ENCODE measurements around the gene FCHSD1. TPM values are rescaled to one million over a fixed set of nuclear protein-coding genes. Genes with fewer than 3 reads are reported as not detected.

FCHSD1 gene
- total RNA-seq, 6 donors from 2014 or later = 10.2 to 106 (median 32.7) TPM

- no peaks in the 10 kb centered on the region for H3K9me3 ChIP-seq
- no peak for ATAC-seq (ENCODE audit: low FRiP score in 2 of 2)
- 71 to 75% methylated on average over 5 of the region's 5 CpGs for WGBS, 2 donors
- no peak overlapping the region for H3K27ac ChIP-seq
- no peak for TF ChIP-seq EP300 (IDR thresholded peaks at IDR 0.05)
- TF ChIP-seq POLR2AphosphoS5 (IDR thresholded peaks at IDR 0.05) = no peak
- TF ChIP-seq, protein P1, sequence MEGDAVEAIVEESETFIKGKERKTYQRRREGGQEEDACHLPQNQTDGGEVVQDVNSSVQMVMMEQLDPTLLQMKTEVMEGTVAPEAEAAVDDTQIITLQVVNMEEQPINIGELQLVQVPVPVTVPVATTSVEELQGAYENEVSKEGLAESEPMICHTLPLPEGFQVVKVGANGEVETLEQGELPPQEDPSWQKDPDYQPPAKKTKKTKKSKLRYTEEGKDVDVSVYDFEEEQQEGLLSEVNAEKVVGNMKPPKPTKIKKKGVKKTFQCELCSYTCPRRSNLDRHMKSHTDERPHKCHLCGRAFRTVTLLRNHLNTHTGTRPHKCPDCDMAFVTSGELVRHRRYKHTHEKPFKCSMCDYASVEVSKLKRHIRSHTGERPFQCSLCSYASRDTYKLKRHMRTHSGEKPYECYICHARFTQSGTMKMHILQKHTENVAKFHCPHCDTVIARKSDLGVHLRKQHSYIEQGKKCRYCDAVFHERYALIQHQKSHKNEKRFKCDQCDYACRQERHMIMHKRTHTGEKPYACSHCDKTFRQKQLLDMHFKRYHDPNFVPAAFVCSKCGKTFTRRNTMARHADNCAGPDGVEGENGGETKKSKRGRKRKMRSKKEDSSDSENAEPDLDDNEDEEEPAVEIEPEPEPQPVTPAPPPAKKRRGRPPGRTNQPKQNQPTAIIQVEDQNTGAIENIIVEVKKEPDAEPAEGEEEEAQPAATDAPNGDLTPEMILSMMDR (IDR thresholded peaks at IDR 0.05) = no peak
- TF ChIP-seq POLR2A (IDR thresholded peaks at IDR 0.05) = no peak
- H3K4me1 ChIP-seq = peaks cover 28 to 45% (median 33%) of the 10 kb centered on the region in 4 donors
- no peaks in the 10 kb centered on the region for H3K27me3 ChIP-seq
- H3K36me3 ChIP-seq = peaks cover 4 to 18% (median 14%) of the 10 kb centered on the region in 4 donors
- no peak overlapping the region for H3K4me3 ChIP-seq
- DNase-seq = no peak
Observed at GRCh38 chr5:141633871-141634561, 17.2 kb downstream of the FCHSD1 start.

DNA sequence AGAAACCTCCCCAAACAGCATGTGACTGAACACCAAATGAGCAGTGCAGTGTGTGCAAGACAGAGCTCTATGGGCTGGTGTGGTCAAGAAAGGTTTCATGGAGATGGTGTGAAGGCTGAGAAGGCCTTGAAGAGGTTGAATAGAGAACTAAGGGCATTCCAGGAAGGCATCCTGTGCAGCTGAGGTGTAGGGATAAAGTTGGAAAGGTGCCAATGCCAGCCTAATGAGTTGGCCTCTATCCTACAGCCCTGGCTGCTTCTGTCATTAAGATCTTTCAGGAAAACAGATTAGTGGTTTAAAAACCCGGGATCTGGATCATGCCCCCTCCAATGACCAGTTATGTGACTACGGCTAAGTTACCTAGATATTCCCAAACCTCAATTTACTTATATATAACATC, 18.6 kb downstream of the FCHSD1 start:
- Histone ChIP-seq H3K4me1 (peaks cover 21 to 36% (median 27%) of the 10 kb centered on the region in 4 donors), H3K27me3 (no peaks in the 10 kb centered on the region), H3K9me3 (no peaks in the 10 kb centered on the region), H3K4me3 (no peak overlapping the region), H3K27ac (no peak overlapping the region), H3K36me3 (peaks cover 10 to 32% (median 27%) of the 10 kb centered on the region in 4 donors)
- no peak for TF ChIP-seq POLR2A (IDR thresholded peaks at IDR 0.05)
- no peak for TF ChIP-seq POLR2AphosphoS5 (IDR thresholded peaks at IDR 0.05)
- TF ChIP-seq, protein P1 (IDR thresholded peaks at IDR 0.05) = no peak
- no peak for TF ChIP-seq EP300 (IDR thresholded peaks at IDR 0.05)
- no peak for DNase-seq
- ATAC-seq (ENCODE audit: low FRiP score in 2 of 2) = no peak
- WGBS, 2 donors = 92 to 96% methylated on average over 2 of the region's 2 CpGs

DNA sequence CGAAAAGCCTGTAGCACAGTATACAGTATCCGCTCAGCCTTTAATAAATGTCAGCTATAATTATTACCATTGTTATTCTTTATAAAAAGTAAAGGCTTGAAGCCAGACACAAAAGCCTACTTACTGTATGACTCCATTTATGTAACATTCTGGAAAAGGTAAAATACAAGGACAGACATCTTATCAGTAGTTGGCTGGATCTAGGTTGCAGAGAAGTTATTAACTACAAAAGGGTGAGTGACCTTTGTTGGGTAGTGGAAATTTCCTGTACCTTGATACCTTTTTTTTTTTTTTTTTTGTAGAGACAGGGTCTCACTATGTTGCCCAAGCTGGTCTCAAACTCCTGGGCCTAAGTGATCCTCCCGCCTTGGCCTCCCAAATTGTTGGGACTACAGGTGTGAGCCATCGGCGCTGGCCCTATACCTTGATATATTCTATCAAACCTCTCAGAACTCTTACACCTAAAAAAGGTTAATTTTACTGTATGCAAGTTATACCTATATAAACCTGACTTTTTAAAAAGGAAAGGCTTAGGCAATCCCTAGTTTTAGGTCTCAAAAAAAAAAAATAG, 20.6 kb downstream of the FCHSD1 start:
- peaks cover 15 to 50% (median 42%) of the 10 kb centered on the region in 4 donors for H3K36me3 ChIP-seq
- H3K9me3 ChIP-seq = no peaks in the 10 kb centered on the region
- 90 to 97% methylated on average over 5 of the region's 5 CpGs for WGBS, 2 donors
- no peak for ATAC-seq (ENCODE audit: low FRiP score in 2 of 2)
- no peak overlapping the region for H3K4me3 ChIP-seq
- H3K27me3 ChIP-seq = no peaks in the 10 kb centered on the region
- TF ChIP-seq POLR2A (IDR thresholded peaks at IDR 0.05) (no peak), POLR2AphosphoS5 (IDR thresholded peaks at IDR 0.05) (no peak)
- no peak overlapping the region for H3K27ac ChIP-seq
- DNase-seq = no peak
- peaks cover 13 to 23% (median 17%) of the 10 kb centered on the region in 4 donors for H3K4me1 ChIP-seq

DNA sequence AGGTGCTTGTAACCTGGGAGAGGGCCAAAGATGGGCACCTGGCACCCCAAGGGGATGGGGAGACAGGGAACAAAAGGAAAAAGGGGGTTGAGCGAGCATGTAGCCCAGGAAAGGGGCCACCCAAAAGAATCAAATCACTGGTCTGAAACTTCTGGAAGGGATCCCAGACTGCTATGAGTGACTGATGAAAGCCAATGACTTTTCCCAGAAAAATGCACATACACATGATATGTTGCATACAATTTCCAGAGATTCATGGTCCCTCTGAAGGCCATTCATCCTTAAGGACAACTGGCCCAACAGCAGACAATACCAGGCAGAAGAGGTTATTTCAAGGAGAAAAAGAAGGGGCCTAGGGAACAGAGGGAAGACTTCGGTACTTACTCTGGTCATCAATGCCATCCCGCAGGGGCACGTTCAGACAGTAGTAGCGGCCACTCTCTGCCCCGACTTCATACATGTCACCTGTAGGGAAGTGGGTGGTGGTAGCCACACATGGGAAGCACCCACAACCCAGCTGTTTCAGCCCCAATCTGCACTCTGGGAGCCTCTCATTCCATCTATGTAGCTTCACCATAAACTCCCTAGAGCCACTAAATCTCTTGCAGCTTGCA, 22.9 kb downstream of the FCHSD1 start:
- H3K36me3 ChIP-seq = peaks cover 15 to 71% (median 56%) of the 10 kb centered on the region in 4 donors
- peaks cover 0 to 7% (median 0%) of the 10 kb centered on the region in 4 donors for H3K4me1 ChIP-seq
- TF ChIP-seq EP300 (IDR thresholded peaks at IDR 0.05) (no peak), POLR2A (IDR thresholded peaks at IDR 0.05) (no peak), POLR2AphosphoS5 (IDR thresholded peaks at IDR 0.05) (no peak)
- TF ChIP-seq, protein P1 (IDR thresholded peaks at IDR 0.05) = no peak
- no peaks in the 10 kb centered on the region for H3K9me3 ChIP-seq
- 95 to 98% methylated on average over 6 of the region's 6 CpGs for WGBS, 2 donors
- H3K27ac ChIP-seq = no peak overlapping the region
- H3K4me3 ChIP-seq = no peak overlapping the region
- DNase-seq (no peak), ATAC-seq (ENCODE audit: low FRiP score in 2 of 2) (no peak)
- no peaks in the 10 kb centered on the region for H3K27me3 ChIP-seq

GRCh38 chr5:141623611-141624010, 27.6 kb downstream of the FCHSD1 start:
- ATAC-seq (ENCODE audit: low FRiP score in 2 of 2) (no peak), DNase-seq (no peak)
- Histone ChIP-seq H3K4me1 (peaks cover 0 to 6% (median 5%) of the 10 kb centered on the region in 4 donors), H3K27me3 (no peaks in the 10 kb centered on the region), H3K4me3 (no peak overlapping the region), H3K36me3 (peaks cover 22 to 84% (median 51%) of the 10 kb centered on the region in 4 donors), H3K27ac (no peak overlapping the region), H3K9me3 (no peaks in the 10 kb centered on the region)
- TF ChIP-seq, protein P1 (IDR thresholded peaks at IDR 0.05) = no peak
- no peak for TF ChIP-seq EP300 (IDR thresholded peaks at IDR 0.05)
- 78 to 80% methylated on average over 5 of the region's 5 CpGs for WGBS, 2 donors

Measured in upper lobe of left lung (tissue), 6 donors.